H1 (cell line): ENCODE measurements around the gene EFCAB8.

Experiments
- ATF2 ChIP-seq: IDR thresholded peaks from 2 replicates; pipeline ENCODE4 v1.6.1; 2012; ENCODE audit warnings: low read length, inconsistent platforms
- CTCF ChIP-seq, 3 experiments: IDR thresholded peaks; 1 replicate in 2 of 3; 2 replicates in 1 of 3; pipeline versions ENCODE4 v1.5.1 to v1.6.1; 2011; ENCODE audit warnings: low read length in 3 of 3, mild to moderate bottlenecking in 3 of 3, inconsistent platforms in 2 of 3, low read depth in 1 of 3, moderate library complexity in 1 of 3; ENCODE audit not compliant: insufficient read depth in 1 of 3; ENCODE audit errors: control extremely low read depth in 1 of 3
- EGR1 ChIP-seq: IDR thresholded peaks from 2 replicates; pipeline ENCODE4 v1.6.1; 2011; ENCODE audit warnings: low read depth, low read length, borderline replicate concordance
- EP300 ChIP-seq, 2 experiments: IDR thresholded peaks; 1 replicate in 1 of 2; 2 replicates in 1 of 2; pipeline ENCODE4 v1.6.1; 2011 to 2012; ENCODE audit warnings: low read depth in 2 of 2, low read length in 2 of 2, mild to moderate bottlenecking in 2 of 2, borderline replicate concordance in 1 of 2, inconsistent platforms in 1 of 2, moderate library complexity in 1 of 2
- EZH2 ChIP-seq: fragments of 200-600 bp; sonication (generic); IDR thresholded peaks from 2 replicates; pipeline ENCODE4 v1.7.1; 2012; ENCODE audit warnings: low read depth, mild to moderate bottlenecking, moderate library complexity, low read length, inconsistent platforms; ENCODE audit not compliant: severe bottlenecking
- MAX ChIP-seq: IDR thresholded peaks from 2 replicates; pipeline ENCODE4 v1.6.1; 2012; ENCODE audit warnings: inconsistent platforms
- POLR2A ChIP-seq, 2 experiments: IDR thresholded peaks; 1 replicate in 1 of 2; 2 replicates in 1 of 2; pipeline ENCODE4 v1.6.1; 2011; ENCODE audit warnings: low read depth in 2 of 2, low read length in 2 of 2, mild to moderate bottlenecking in 2 of 2; ENCODE audit errors: control extremely low read depth in 1 of 2
- RAD21 ChIP-seq, 2 experiments: IDR thresholded peaks in 1 of 2; conservative IDR thresholded peaks in 1 of 2; 2 replicates each; pipeline ENCODE4 v1.6.1; 2011; ENCODE audit warnings: low read depth in 2 of 2, low read length in 2 of 2, improper control_type of control experiment in 1 of 2, inconsistent platforms in 1 of 2, mild to moderate bottlenecking in 1 of 2, moderate library complexity in 1 of 2
- RBBP5 ChIP-seq: IDR thresholded peaks from 2 replicates; pipeline ENCODE4 v1.7.1; 2012; ENCODE audit warnings: low read depth, mild to moderate bottlenecking, inconsistent platforms, low read length, moderate library complexity, borderline replicate concordance
- TAF1 ChIP-seq: IDR thresholded peaks from 2 replicates; pipeline ENCODE4 v1.6.1; 2011; ENCODE audit warnings: mild to moderate bottlenecking, low read depth, low read length

- TF ChIP-seq EGR1 (no peak), TAF1 (no peak), RAD21 (IDR thresholded peaks at IDR 0.05 in 1 of 2, conservative IDR thresholded peaks at IDR 0.05 in 1 of 2; ENCODE audit: low read depth in 2 of 2, low read length in 2 of 2) (no peak), EP300 (IDR thresholded peaks at IDR 0.05; ENCODE audit: borderline replicate concordance in 1 of 2, low read depth in 2 of 2, low read length in 2 of 2) (no peak), ATF2 (no peak), CTCF (IDR thresholded peaks at IDR 0.05; ENCODE audit: control extremely low read depth in 1 of 3, insufficient read depth in 1 of 3, low read depth in 1 of 3, low read length in 3 of 3) (no peak), POLR2A (IDR thresholded peaks at IDR 0.05; ENCODE audit: control extremely low read depth in 1 of 2, low read depth in 2 of 2, low read length in 2 of 2) (no peak), RBBP5 (no peak), EZH2 (no peak), MAX (no peak)
Observed at GRCh38 chr20:32990426-32990825, 131.7 kb downstream of the EFCAB8 start.
